GM19455 (cell line): ENCODE data around the gene PDE4B.
"Not testable (repeated sequence)": the region's sequence is repeated elsewhere in the genome, so short reads cannot be mapped to it uniquely, and the experiment has no call there.

Source experiments
- ATAC-seq: cut with Tn5 transposase; IDR thresholded peaks from one replicate; pipeline ENCODE4 v1.9.1; 2021; ENCODE audit not compliant: unreplicated experiment

PDE4B gene

GRCh38 chr1:65990161-65990560, 197.5 kb downstream of the PDE4B start:
- ATAC-seq: no peak

- no peak for ATAC-seq
Observed at GRCh38 chr1:65991694-65992093, 199.0 kb downstream of the PDE4B start.

- no peak for ATAC-seq
Observed at GRCh38 chr1:65992165-65992821, 199.6 kb downstream of the PDE4B start.

- ATAC-seq: no peak
Observed at GRCh38 chr1:65992831-65993271, 200.2 kb downstream of the PDE4B start.

- ATAC-seq: no peak
Observed at GRCh38 chr1:65994223-65994622, 201.5 kb downstream of the PDE4B start.

- ATAC-seq: no peak
Observed at GRCh38 chr1:65995336-65995735, 202.6 kb downstream of the PDE4B start.

- ATAC-seq: no peak
Observed at GRCh38 chr1:65995928-65996327, 203.2 kb downstream of the PDE4B start.

GRCh38 chr1:65997693-65998092, 205.0 kb downstream of the PDE4B start:
- no peak for ATAC-seq

GRCh38 chr1:65998763-65999583, 206.3 kb downstream of the PDE4B start:
- ATAC-seq: no peak

GRCh38 chr1:66000033-66000637, 207.4 kb downstream of the PDE4B start:
- ATAC-seq: no peak

GRCh38 chr1:66003690-66004089, 211.0 kb downstream of the PDE4B start:
- ATAC-seq: no peak

- ATAC-seq: not testable (repeated sequence)
Observed at GRCh38 chr1:66006534-66006933, 213.8 kb downstream of the PDE4B start.

GRCh38 chr1:66012106-66012784, 219.6 kb downstream of the PDE4B start:
- no peak for ATAC-seq

- no peak for ATAC-seq
Observed at GRCh38 chr1:66013371-66013770, 220.7 kb downstream of the PDE4B start.

GRCh38 chr1:66022904-66023620, 230.4 kb downstream of the PDE4B start:
- ATAC-seq: no peak

- ATAC-seq: no peak
Observed at GRCh38 chr1:66025188-66025587, 232.5 kb downstream of the PDE4B start.

GRCh38 chr1:66028035-66028434, 235.3 kb downstream of the PDE4B start:
- ATAC-seq: no peak

- ATAC-seq: no peak
Observed at GRCh38 chr1:66033781-66034180, 241.1 kb downstream of the PDE4B start.

GRCh38 chr1:66035616-66036245, 243.0 kb downstream of the PDE4B start:
- ATAC-seq: no peak

GRCh38 chr1:66041654-66042053, 249.0 kb downstream of the PDE4B start:
- no peak for ATAC-seq
